ENCODE measurements around the gene KLK4.
A peak's percentile ranks its signal among the peaks of the same experiment; 100 is the strongest.

- TF ChIP-seq, protein P1, sequence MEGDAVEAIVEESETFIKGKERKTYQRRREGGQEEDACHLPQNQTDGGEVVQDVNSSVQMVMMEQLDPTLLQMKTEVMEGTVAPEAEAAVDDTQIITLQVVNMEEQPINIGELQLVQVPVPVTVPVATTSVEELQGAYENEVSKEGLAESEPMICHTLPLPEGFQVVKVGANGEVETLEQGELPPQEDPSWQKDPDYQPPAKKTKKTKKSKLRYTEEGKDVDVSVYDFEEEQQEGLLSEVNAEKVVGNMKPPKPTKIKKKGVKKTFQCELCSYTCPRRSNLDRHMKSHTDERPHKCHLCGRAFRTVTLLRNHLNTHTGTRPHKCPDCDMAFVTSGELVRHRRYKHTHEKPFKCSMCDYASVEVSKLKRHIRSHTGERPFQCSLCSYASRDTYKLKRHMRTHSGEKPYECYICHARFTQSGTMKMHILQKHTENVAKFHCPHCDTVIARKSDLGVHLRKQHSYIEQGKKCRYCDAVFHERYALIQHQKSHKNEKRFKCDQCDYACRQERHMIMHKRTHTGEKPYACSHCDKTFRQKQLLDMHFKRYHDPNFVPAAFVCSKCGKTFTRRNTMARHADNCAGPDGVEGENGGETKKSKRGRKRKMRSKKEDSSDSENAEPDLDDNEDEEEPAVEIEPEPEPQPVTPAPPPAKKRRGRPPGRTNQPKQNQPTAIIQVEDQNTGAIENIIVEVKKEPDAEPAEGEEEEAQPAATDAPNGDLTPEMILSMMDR (IDR thresholded peaks at IDR 0.05; ENCODE audit: poor library complexity) = peak; percentile 91
- TF ChIP-seq EZH2 (IDR thresholded peaks at IDR 0.05; ENCODE audit: borderline replicate concordance) (no peak), EZH2phosphoT487 (IDR thresholded peaks at IDR 0.05; ENCODE audit: low read depth, severe bottlenecking, unreplicated experiment) (no peak)
Measured at GRCh38 chr19:50922317-50922853, 11.2 kb upstream of the KLK4 start.

All from hepatocyte (in vitro differentiated cells).